ENCODE results near the gene WDR81.

DNA sequence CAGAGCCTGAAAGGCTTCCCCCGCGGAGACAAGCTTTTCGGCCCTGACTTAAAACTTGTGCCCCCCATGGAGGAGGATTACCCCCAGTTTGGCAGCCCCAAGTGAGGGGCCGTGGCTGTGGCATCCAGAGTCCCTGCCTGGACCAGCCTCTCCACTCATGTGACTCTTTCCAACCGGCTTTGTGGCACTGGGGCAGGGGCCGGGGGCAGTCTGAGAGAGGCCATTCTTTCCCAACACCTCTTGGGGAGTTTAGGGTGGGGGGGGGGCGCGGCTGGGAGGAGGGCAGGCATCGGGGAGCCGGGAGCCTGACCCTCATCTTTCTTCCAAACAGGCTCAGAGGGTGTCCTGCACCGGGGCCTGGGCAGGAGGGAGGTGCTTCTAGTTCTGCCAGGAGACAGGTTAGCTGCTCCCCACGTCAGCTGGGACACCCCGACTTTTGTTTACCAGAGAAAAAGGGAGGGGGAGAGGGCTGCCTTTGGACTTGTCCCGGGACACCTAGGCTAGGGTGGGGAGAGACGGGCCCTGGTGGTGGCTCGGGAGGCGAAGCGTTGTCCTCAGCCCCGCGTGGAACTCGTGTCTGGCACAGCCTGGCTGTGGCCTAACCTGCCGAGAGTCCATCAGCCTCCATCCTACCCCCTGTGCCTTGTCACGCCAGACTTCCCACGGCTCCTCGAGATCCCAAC lies 30.1 kb downstream of the WDR81 start:
- TF ChIP-seq, protein P1, sequence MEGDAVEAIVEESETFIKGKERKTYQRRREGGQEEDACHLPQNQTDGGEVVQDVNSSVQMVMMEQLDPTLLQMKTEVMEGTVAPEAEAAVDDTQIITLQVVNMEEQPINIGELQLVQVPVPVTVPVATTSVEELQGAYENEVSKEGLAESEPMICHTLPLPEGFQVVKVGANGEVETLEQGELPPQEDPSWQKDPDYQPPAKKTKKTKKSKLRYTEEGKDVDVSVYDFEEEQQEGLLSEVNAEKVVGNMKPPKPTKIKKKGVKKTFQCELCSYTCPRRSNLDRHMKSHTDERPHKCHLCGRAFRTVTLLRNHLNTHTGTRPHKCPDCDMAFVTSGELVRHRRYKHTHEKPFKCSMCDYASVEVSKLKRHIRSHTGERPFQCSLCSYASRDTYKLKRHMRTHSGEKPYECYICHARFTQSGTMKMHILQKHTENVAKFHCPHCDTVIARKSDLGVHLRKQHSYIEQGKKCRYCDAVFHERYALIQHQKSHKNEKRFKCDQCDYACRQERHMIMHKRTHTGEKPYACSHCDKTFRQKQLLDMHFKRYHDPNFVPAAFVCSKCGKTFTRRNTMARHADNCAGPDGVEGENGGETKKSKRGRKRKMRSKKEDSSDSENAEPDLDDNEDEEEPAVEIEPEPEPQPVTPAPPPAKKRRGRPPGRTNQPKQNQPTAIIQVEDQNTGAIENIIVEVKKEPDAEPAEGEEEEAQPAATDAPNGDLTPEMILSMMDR (IDR thresholded peaks at IDR 0.05) = no peak
- TF ChIP-seq POLR2A (IDR thresholded peaks at IDR 0.05) = no peak
